ENCODE measurements around the gene SDCCAG8.
A peak's percentile ranks its signal among the peaks of the same experiment; 100 is the strongest.
"Not testable (repeated sequence)": the region's sequence is repeated elsewhere in the genome, so short reads cannot be mapped to it uniquely, and the experiment has no call there.

The SDCCAG8 gene

GRCh38 chr1:243255791-243256512 is at the start of gene SDCCAG8:
SDCCAG8 (plus strand) TSS chr1:243256041; CDS start chr1:243256174, 133 bp downstream.
- DNase-seq: peak; percentile 96

GRCh38 chr1:243211984-243212383 is 43.9 kb upstream of the SDCCAG8 start:
- not testable (repeated sequence) for DNase-seq

- DNase-seq: no peak
Measured at GRCh38 chr1:243213045-243213787, 42.6 kb upstream of the SDCCAG8 start.

GRCh38 chr1:243215276-243215875 is 40.5 kb upstream of the SDCCAG8 start:
- DNase-seq: not testable (repeated sequence)

GRCh38 chr1:243216741-243217140 is 39.1 kb upstream of the SDCCAG8 start:
- no peak for DNase-seq

- no peak for DNase-seq
Measured at GRCh38 chr1:243217349-243217748, 38.5 kb upstream of the SDCCAG8 start.

GRCh38 chr1:243218059-243218458 is 37.8 kb upstream of the SDCCAG8 start:
- DNase-seq: no peak

- no peak for DNase-seq
Measured at GRCh38 chr1:243227622-243228021, 28.2 kb upstream of the SDCCAG8 start.

GRCh38 chr1:243229526-243229925 is 26.3 kb upstream of the SDCCAG8 start:
- DNase-seq: no peak

GRCh38 chr1:243230914-243231313 is 24.9 kb upstream of the SDCCAG8 start:
- no peak for DNase-seq

GRCh38 chr1:243233908-243234307 is 21.9 kb upstream of the SDCCAG8 start:
- no peak for DNase-seq

GRCh38 chr1:243234978-243235647 is 20.7 kb upstream of the SDCCAG8 start:
- DNase-seq: no peak

- no peak for DNase-seq
Measured at GRCh38 chr1:243236604-243237252, 19.1 kb upstream of the SDCCAG8 start.

- no peak for DNase-seq
Measured at GRCh38 chr1:243244432-243244841, 11.4 kb upstream of the SDCCAG8 start.

- no peak for DNase-seq
Measured at GRCh38 chr1:243246916-243247315, 8.9 kb upstream of the SDCCAG8 start.

- DNase-seq: no peak
Measured at GRCh38 chr1:243247901-243248300, 7.9 kb upstream of the SDCCAG8 start.

- DNase-seq: no peak
Measured at GRCh38 chr1:243249214-243249613, 6.6 kb upstream of the SDCCAG8 start.

GRCh38 chr1:243250102-243250501 is 5.7 kb upstream of the SDCCAG8 start:
- DNase-seq: no peak

GRCh38 chr1:243251539-243251938 is 4.3 kb upstream of the SDCCAG8 start:
- no peak for DNase-seq

- DNase-seq: no peak
Measured at GRCh38 chr1:243253211-243253925, 2.5 kb upstream of the SDCCAG8 start.

GRCh38 chr1:243253926-243254232 is 2.0 kb upstream of the SDCCAG8 start:
- DNase-seq: no peak

GRCh38 chr1:243254233-243254926 is 1.5 kb upstream of the SDCCAG8 start:
- DNase-seq: no peak

Data from NK-92 treated with Interleukin-12 subunit alpha and Interleukin-12 subunit beta, amount 100 ng/mL, for 24 hours (cell line).